Activated T-helper 17 cell treated with anti-CD3 and anti-CD28 coated beads, Interleukin-2, amount 50 U/mL, for 72 hours (primary cell): Measurements from ENCODE around the gene OTUB2. TPM values are rescaled to one million over a fixed set of nuclear protein-coding genes. Genes with fewer than 3 reads are reported as not detected.

Source experiments
- ATAC-seq: fragments of 150-1000 bp; cut with Tn5 transposase; replicated peaks from 2 replicates; pipeline ENCODE4 v1.10.0; 2021; ENCODE audit warnings: mild to moderate bottlenecking, moderate library complexity
- H3K27ac Mint-ChIP-seq: one replicate; pipeline ENCODE4 v1.8.0; 2022; ENCODE audit warnings: mixed read lengths
- H3K27me3 Mint-ChIP-seq: one replicate; pipeline ENCODE4 v1.8.0; 2022; ENCODE audit warnings: mixed read lengths
- H3K36me3 Mint-ChIP-seq: one replicate; pipeline ENCODE4 v1.8.0; 2022; ENCODE audit warnings: low read depth, mild to moderate bottlenecking, mixed read lengths
- H3K4me1 Mint-ChIP-seq: one replicate; pipeline ENCODE4 v1.8.0; 2022; ENCODE audit warnings: mixed read lengths
- H3K4me3 Mint-ChIP-seq: one replicate; pipeline ENCODE4 v1.8.0; 2022; ENCODE audit warnings: mild to moderate bottlenecking, mixed read lengths
- H3K9me3 Mint-ChIP-seq: one replicate; pipeline ENCODE4 v1.8.0; 2022; ENCODE audit warnings: mixed read lengths
- total RNA-seq, 2 donors: library from RNA; stranded (reverse); gene quantifications; one replicate each; pipeline ENCODE4 v1.2.3, GENCODE V29; 2022

Gene OTUB2
- total RNA-seq, 2 donors from 2014 or later = 6.3 to 11.0 TPM

GRCh38 chr14:94021416-94022157, 4.6 kb upstream of the OTUB2 start:
- H3K4me1 Mint-ChIP-seq = peaks cover 27% of the 10 kb centered on the region
- H3K36me3 Mint-ChIP-seq = no peaks in the 10 kb centered on the region
- H3K4me3 Mint-ChIP-seq = peak overlapping the region; percentile 66
- H3K9me3 Mint-ChIP-seq = no peaks in the 10 kb centered on the region
- H3K27me3 Mint-ChIP-seq = no peaks in the 10 kb centered on the region
- peak; percentile 75 for ATAC-seq
- H3K27ac Mint-ChIP-seq = peak overlapping the region; percentile 79

- no peaks in the 10 kb centered on the region for H3K36me3 Mint-ChIP-seq
- no peaks in the 10 kb centered on the region for H3K9me3 Mint-ChIP-seq
- ATAC-seq = no peak
- H3K4me3 Mint-ChIP-seq = peak overlapping the region; percentile 66
- peaks cover 27% of the 10 kb centered on the region for H3K4me1 Mint-ChIP-seq
- H3K27me3 Mint-ChIP-seq = no peaks in the 10 kb centered on the region
- H3K27ac Mint-ChIP-seq = peak overlapping the region; percentile 79
These were observed 3.4 kb upstream of the OTUB2 start for GRCh38 chr14:94022532-94023411.

- Mint-ChIP-seq H3K27me3 (no peaks in the 10 kb centered on the region), H3K9me3 (no peaks in the 10 kb centered on the region), H3K4me1 (peaks cover 38% of the 10 kb centered on the region), H3K27ac (no peak overlapping the region), H3K4me3 (no peak overlapping the region), H3K36me3 (no peaks in the 10 kb centered on the region)
- ATAC-seq = no peak
These were observed 1.6 kb upstream of the OTUB2 start for GRCh38 chr14:94024549-94024948.

GRCh38 chr14:94025720-94026119, 420 bp upstream of the OTUB2 start:
- no peaks in the 10 kb centered on the region for H3K27me3 Mint-ChIP-seq
- H3K36me3 Mint-ChIP-seq = no peaks in the 10 kb centered on the region

GRCh38 chr14:94026889-94027469, 839 bp downstream of the OTUB2 start:
- H3K27me3 Mint-ChIP-seq = no peaks in the 10 kb centered on the region

More at GRCh38 chr14:94025720-94026119, 420 bp upstream of the OTUB2 start:
- Mint-ChIP-seq H3K4me1 (peaks cover 34% of the 10 kb centered on the region), H3K4me3 (peak overlapping the region; percentile 69), H3K9me3 (no peaks in the 10 kb centered on the region), H3K27ac (peak overlapping the region; percentile 4)
- no peak for ATAC-seq

GRCh38 chr14:94027566-94028449, 1.7 kb downstream of the OTUB2 start:
- no peaks in the 10 kb centered on the region for H3K27me3 Mint-ChIP-seq
- H3K9me3 Mint-ChIP-seq = no peaks in the 10 kb centered on the region
- peak overlapping the region; percentile 67 for H3K4me3 Mint-ChIP-seq
- no peak for ATAC-seq
- peak overlapping the region; percentile 68 for H3K27ac Mint-ChIP-seq
- peaks cover 18% of the 10 kb centered on the region for H3K4me1 Mint-ChIP-seq
- no peaks in the 10 kb centered on the region for H3K36me3 Mint-ChIP-seq

More at GRCh38 chr14:94026889-94027469, 839 bp downstream of the OTUB2 start:
- H3K27ac Mint-ChIP-seq = no peak overlapping the region
- no peak for ATAC-seq
- H3K4me1 Mint-ChIP-seq = peaks cover 27% of the 10 kb centered on the region
- no peaks in the 10 kb centered on the region for H3K9me3 Mint-ChIP-seq
- peak overlapping the region; percentile 67 for H3K4me3 Mint-ChIP-seq
- H3K36me3 Mint-ChIP-seq = no peaks in the 10 kb centered on the region

GRCh38 chr14:94028450-94028826, 2.3 kb downstream of the OTUB2 start:
- H3K4me1 Mint-ChIP-seq = peaks cover 15% of the 10 kb centered on the region
- H3K27ac Mint-ChIP-seq = peak overlapping the region; percentile 68
- no peaks in the 10 kb centered on the region for H3K9me3 Mint-ChIP-seq
- H3K4me3 Mint-ChIP-seq = peak overlapping the region; percentile 67
- peak; percentile 68 for ATAC-seq
- no peaks in the 10 kb centered on the region for H3K27me3 Mint-ChIP-seq
- H3K36me3 Mint-ChIP-seq = no peaks in the 10 kb centered on the region

- H3K36me3 Mint-ChIP-seq = no peaks in the 10 kb centered on the region
These were observed 3.1 kb downstream of the OTUB2 start for GRCh38 chr14:94029265-94029664.

GRCh38 chr14:94029671-94030203, 3.6 kb downstream of the OTUB2 start:
- no peaks in the 10 kb centered on the region for H3K27me3 Mint-ChIP-seq
- H3K4me1 Mint-ChIP-seq = peaks cover 15% of the 10 kb centered on the region
- no peaks in the 10 kb centered on the region for H3K9me3 Mint-ChIP-seq
- H3K36me3 Mint-ChIP-seq = no peaks in the 10 kb centered on the region
- H3K4me3 Mint-ChIP-seq = no peak overlapping the region
- H3K27ac Mint-ChIP-seq = no peak overlapping the region
- ATAC-seq = no peak

More at GRCh38 chr14:94029265-94029664, 3.1 kb downstream of the OTUB2 start:
- Mint-ChIP-seq H3K9me3 (no peaks in the 10 kb centered on the region), H3K27ac (no peak overlapping the region), H3K4me1 (peaks cover 15% of the 10 kb centered on the region), H3K4me3 (no peak overlapping the region), H3K27me3 (no peaks in the 10 kb centered on the region)
- ATAC-seq = no peak

- no peak overlapping the region for H3K27ac Mint-ChIP-seq
- peaks cover 15% of the 10 kb centered on the region for H3K4me1 Mint-ChIP-seq
These were observed 4.4 kb downstream of the OTUB2 start for GRCh38 chr14:94030571-94030970.

GRCh38 chr14:94031161-94031882, 5.2 kb downstream of the OTUB2 start:
- H3K27me3 Mint-ChIP-seq = no peaks in the 10 kb centered on the region
- H3K4me1 Mint-ChIP-seq = peaks cover 11% of the 10 kb centered on the region
- H3K36me3 Mint-ChIP-seq = no peaks in the 10 kb centered on the region
- H3K4me3 Mint-ChIP-seq = no peak overlapping the region
- no peak overlapping the region for H3K27ac Mint-ChIP-seq
- no peaks in the 10 kb centered on the region for H3K9me3 Mint-ChIP-seq
- ATAC-seq = no peak

More at GRCh38 chr14:94030571-94030970, 4.4 kb downstream of the OTUB2 start:
- H3K36me3 Mint-ChIP-seq = no peaks in the 10 kb centered on the region
- ATAC-seq = no peak
- no peak overlapping the region for H3K4me3 Mint-ChIP-seq
- H3K9me3 Mint-ChIP-seq = no peaks in the 10 kb centered on the region
- no peaks in the 10 kb centered on the region for H3K27me3 Mint-ChIP-seq

- no peak for ATAC-seq
- Mint-ChIP-seq H3K27ac (no peak overlapping the region), H3K36me3 (no peaks in the 10 kb centered on the region), H3K4me1 (peaks cover 16% of the 10 kb centered on the region), H3K9me3 (no peaks in the 10 kb centered on the region), H3K4me3 (no peak overlapping the region), H3K27me3 (no peaks in the 10 kb centered on the region)
These were observed 5.7 kb downstream of the OTUB2 start for GRCh38 chr14:94031883-94032279.

GRCh38 chr14:94034886-94035285, 8.7 kb downstream of the OTUB2 start:
- Mint-ChIP-seq H3K27me3 (no peaks in the 10 kb centered on the region), H3K36me3 (no peaks in the 10 kb centered on the region), H3K27ac (no peak overlapping the region), H3K4me3 (no peak overlapping the region), H3K9me3 (no peaks in the 10 kb centered on the region), H3K4me1 (peaks cover 5% of the 10 kb centered on the region)
- no peak for ATAC-seq
